Right ventricle myocardium superior (tissue), 1 donor: ENCODE data around the gene STEAP1B. TPM values are rescaled to one million over a fixed set of nuclear protein-coding genes. Genes with fewer than 3 reads are reported as not detected.
"Not testable (repeated sequence)": the region's sequence is repeated elsewhere in the genome, so short reads cannot be mapped to it uniquely, and the experiment has no call there.

Experiments used
- ATAC-seq: fragments of 200-7000 bp; cut with Tn5 transposase; one replicate; pipeline ENCODE4 v1.9.1; 2020; ENCODE audit warnings: mild to moderate bottlenecking; ENCODE audit not compliant: poor library complexity
- DNase-seq: peaks from one replicate; pipeline ENCODE4 v3.0.0-alpha.2; 2020
- intact Hi-C: fragments of 100-400 bp; cut with DNase I; formaldehyde crosslinking; loops from one replicate; pipeline ENCODE4 v1.11.2; 2022
- total RNA-seq: library from RNA; stranded (reverse); fragmentation: NEBNext Ultra II Directional; extraction: Animal tissue kit (Norgen Biotek cat#: 25700); gene quantifications from one replicate; pipeline ENCODE4 v1.2.1, GENCODE V29; 2021
- donor health status: DM: no; HTN: yes; CAD: no; lungs with severe emphysema.

The STEAP1B gene
- total RNA-seq, 1 donor from 2014 or later, result 0.43 TPM

DNA sequence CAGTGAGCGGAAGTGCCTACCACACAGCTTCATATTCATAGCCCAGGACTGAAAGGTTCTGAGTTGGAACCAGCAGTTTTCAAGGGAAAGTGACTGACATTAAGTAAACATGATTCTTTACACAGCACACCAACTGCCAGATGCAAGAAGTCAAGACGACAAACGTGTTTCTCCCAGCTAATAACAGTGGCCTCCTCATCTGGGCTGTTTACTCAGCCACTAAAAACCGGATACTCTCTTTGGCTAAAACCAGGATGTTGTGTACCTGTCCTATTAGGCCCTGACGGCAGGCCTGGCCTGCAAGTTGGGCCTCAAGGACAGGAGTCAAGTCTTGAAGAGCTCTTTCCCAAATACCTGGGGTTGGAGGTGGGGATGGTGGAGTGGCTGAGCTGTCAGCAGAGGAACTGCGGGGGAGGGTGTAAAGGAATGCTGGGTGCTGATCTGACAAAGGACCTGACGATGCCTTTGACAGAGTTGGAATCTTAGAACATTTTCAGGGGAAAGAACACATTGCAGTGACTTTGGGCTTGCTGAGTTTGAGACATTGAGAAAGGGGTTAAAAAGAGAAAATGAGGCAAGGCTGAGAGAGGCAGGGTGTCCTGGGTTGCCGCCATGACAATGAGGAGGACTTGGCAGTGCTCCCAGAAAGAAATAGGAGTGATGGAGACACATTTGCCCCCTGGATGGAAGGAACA lies 57.7 kb downstream of the STEAP1B start:
- ATAC-seq, result no peak
- DNase-seq, result no peak
- intact Hi-C loops, result no loop called here

DNA sequence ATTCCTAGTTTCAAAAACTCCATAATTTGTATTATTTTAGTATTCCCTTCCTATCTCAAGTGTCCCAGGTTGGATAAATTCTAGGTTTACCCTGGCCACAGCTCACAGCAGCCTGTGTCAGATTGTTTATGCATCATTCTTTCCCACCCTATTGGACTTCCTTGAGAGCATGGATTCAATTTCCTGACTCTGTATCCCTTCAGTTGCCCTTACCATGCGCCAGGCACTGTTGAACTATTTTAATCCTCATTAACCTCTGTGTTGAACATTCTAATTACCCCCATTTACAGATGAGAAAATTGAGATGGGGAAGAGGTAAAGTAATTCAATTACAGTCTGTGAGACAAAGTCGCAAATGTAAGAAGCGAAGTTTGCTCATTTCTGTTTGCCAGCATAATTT lies 58.8 kb downstream of the STEAP1B start:
- intact Hi-C loops, result no loop called here
- no peak for DNase-seq
- no peak for ATAC-seq

GRCh38 chr7:22438994-22439393 lies 61.0 kb downstream of the STEAP1B start:
- ATAC-seq (no peak), DNase-seq (no peak)
- intact Hi-C loops, result no loop called here

DNA sequence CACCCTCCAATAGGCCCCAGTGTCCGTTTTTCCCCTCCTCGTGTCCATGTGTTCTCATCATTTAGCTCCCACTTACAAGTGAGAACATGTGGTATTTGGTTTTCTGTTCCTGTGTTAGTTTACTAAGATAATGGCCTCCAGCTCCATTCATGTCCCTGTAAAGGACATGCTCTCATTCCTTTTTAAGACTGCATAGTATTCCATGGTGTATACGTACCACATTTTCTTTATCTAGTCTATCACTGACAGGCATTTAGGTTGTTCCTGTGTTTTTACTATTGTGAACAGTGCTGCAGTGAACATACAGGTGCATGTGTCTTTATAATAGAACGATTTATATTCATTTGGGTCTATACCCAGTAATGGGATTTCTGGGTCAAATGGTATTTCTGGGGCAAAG lies 63.4 kb downstream of the STEAP1B start:
- DNase-seq, ATAC-seq, intact Hi-C loops: not testable (repeated sequence)

GRCh38 chr7:22435720-22436119 lies 64.3 kb downstream of the STEAP1B start:
- ATAC-seq, result no peak
- intact Hi-C loops, result no loop called here
- no peak for DNase-seq

DNA sequence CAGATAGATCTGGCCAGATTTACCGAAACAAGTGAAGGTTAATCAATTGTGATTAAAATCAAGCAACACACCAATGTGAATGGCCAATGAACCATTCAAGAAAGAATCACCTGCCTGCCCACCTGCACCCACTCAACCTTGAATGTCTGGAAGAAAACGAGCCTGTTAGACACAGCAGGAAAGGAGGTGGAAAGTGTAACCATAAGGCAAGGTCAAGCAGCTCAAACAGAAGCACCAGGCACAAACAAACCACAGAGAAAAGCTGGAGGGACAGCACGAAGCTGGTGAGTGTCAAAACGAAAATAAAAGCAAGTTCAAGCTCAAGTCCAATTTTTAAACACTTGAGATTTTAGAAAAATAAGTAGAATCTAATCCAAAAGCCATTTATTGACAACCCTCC lies 64.9 kb downstream of the STEAP1B start:
- DNase-seq, result no peak
- intact Hi-C loops, result no loop called here
- no peak for ATAC-seq

- intact Hi-C loops, result no loop called here
These were observed 66.1 kb downstream of the STEAP1B start for GRCh38 chr7:22433710-22434460.

DNA sequence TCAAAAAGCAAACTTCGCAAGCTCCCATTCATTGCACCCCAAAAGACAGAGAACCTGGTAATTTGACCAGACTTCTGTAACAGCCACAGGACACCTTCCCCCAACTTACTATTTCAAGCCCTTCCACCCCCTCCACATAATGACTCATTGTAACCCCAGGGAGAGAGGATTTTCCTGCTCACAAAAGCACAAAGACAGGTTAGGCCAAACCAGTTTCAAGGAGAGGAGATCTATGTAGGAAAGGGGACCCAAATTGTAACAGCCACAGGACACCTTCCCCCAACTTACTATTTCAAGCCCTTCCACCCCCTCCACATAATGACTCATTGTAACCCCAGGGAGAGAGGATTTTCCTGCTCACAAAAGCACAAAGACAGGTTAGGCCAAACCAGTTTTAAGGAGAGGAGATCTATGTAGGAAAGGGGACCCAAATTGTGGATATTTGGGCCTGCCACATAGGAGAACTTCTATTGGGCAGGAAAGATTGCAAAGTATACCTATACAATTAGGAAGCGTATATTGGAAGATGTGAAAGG lies 66.8 kb downstream of the STEAP1B start:
- intact Hi-C loops, ATAC-seq, DNase-seq: not testable (repeated sequence)

More at GRCh38 chr7:22433710-22434460, 66.1 kb downstream of the STEAP1B start:
- DNase-seq (peak; percentile 40), ATAC-seq (peak; percentile 25)

- intact Hi-C loops, result no loop called here
- ATAC-seq, result no peak
- no peak for DNase-seq
These were observed 67.7 kb downstream of the STEAP1B start for GRCh38 chr7:22432203-22432718.

DNA sequence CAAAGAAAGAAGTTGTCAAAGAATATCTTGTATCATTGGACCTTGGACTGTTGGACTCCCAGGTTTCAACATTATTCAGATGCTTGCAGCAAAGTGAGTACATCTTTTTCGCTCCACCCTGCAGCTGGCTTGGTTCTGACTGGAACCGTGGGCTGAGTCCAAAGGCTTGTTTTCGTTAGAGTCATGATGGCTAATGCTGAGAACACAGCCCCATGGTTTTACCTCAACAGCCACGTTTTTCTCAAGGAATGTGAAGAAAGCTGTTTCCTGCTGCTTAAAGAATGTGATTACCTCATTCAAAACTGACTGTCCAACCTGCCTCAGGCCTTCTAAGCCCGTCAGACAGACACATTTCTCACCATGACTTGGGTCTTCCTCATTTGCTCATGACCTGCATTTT lies 69.5 kb downstream of the STEAP1B start:
- DNase-seq, result no peak
- intact Hi-C loops, result no loop called here
- no peak for ATAC-seq

GRCh38 chr7:22429386-22429785 lies 70.6 kb downstream of the STEAP1B start:
- intact Hi-C loops, result no loop called here
- ATAC-seq (no peak), DNase-seq (no peak)

DNA sequence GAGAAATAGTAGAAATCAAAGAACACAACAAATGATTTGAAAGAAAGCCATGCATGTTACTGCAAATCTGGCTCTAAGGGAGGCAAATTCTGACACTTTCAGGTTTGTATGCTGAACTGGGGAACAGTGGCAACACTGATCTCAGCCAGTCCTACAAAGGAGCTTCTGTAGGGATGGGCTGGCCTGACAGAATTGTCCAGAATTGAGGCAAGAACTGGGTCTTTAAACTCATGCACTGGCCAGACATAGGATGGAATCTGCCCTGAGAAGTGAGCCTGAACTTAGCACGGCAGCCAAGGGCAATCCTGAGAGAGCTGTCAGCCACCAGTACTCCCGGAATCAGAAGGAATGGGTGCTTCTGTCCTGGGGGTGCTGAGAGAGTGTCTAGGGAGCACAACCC lies 72.1 kb downstream of the STEAP1B start:
- intact Hi-C loops, result no loop called here
- no peak for ATAC-seq
- DNase-seq, result no peak

DNA sequence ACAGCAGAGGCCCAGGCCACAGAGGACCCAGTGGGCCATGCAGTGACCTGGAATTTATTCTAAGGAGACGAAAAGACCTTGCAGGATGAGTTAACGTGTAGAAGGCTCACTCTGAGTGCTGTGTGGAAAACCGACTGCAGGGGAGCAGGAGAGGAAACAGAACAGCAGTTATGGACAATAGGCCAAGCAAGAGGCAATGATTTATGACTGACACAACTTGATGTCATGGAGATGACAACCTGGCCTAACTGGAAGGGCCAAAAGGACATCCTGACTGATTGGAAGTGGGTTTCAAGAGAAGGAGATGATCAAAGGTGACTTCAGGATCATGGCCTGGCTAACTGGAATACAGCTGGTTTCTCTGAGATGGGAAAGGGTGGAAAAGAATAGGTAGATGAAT lies 72.9 kb downstream of the STEAP1B start:
- ATAC-seq (no peak), DNase-seq (no peak)
- intact Hi-C loops, result no loop called here

DNA sequence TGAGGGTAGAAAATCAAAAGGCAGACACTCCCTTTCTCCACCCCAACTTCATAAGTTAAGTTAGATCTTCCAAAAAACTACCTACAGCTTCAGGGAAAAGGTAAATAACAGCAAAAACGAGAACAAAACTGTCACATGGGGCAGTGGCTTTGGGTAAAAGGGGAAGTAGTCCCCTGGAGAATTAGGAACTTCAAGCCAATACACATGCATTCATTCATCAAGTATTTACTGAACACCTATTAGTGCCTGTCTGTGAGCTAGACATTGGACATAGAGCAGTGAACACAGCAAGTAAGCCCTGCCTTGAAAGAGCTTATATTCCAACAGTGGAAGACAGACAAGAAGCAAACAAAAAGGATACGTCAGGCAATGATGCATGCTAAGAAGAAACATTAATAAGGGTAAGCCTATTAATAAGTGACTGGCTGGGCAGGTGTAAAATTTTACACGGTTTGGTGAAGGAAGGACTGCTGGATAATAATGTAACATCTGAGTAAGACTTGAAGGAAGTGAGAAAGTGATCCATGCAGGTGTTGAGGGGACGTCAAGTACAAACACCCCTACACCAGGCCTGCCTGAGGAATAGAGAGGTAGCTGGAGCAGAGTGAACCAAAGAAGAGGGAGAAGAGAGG lies 73.4 kb downstream of the STEAP1B start:
- intact Hi-C loops, result no loop called here
- no peak for ATAC-seq
- no peak for DNase-seq

- ATAC-seq, result no peak
- DNase-seq, result no peak
- intact Hi-C loops, result no loop called here
These were observed 74.6 kb downstream of the STEAP1B start for GRCh38 chr7:22425361-22425760.

DNA sequence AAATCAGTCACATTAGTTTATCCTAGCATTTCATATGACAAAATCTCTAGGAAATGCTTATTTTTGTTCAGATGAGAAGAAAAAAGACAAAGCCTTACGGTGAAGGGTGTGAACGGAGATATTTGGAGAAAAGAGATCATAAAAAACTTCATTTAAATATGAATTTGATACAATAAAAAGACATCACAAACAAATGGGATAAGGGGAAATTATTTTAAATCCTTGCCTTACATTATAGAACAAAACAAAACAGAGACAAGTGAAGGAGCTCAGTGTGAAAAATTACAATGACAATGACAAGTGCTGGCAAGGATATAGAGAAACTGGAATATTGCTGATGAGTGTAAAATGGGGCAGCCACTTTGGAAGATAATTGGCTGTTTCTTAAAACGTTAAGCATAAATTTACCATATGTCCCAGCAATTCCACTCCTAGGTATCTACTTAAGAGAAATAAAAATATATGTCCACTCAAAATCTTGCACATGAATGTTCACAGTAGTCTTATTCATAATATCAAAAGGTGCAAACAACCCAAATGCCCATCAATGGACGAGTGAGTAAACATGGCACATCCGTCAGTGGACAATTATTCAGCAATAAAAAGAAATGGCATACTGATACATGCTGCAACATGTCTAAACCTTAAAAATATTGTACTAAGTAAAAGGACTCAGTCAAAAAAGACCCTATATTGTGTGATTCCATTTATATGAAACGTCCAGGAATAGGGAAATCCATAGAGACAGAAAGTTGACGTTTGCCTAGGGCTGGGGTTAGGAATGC lies 77.0 kb downstream of the STEAP1B start:
- DNase-seq (no peak), ATAC-seq (no peak)
- intact Hi-C loops, result no loop called here

DNA sequence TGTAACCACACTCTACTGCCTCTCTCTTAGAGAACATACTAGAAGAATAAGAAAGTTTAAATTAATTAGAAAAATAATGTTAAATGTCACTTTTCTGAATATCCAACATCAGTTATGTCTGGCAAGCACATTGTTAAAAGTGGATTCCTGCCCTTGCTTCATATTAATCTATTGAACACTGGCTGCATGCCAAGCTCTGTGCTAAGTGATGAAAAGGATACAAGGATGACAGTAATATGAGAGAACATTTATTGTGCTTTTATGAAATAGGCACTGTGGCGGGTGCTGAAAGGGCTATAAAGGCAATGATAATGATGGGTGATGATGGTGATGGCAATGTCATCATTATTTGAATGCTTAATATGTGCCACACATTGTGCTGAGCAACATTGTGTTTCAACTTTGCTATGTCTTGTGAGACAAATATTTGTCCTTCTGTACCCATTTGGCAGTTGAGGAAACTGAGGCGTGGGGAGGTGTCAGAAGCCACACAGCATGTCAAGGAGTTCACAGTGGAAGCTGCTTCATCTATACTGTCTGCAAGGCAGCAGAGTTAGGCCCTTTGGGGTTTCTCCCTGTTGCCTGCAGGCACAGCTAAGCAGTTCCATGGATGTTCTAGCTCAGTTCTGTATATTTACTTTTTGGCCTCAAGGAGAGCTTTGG lies 78.9 kb downstream of the STEAP1B start:
- DNase-seq (no peak), ATAC-seq (no peak)
- intact Hi-C loops, result no loop called here

- intact Hi-C loops, result no loop called here
- ATAC-seq (no peak), DNase-seq (no peak)
These were observed 80.0 kb downstream of the STEAP1B start for GRCh38 chr7:22420008-22420407.
